HG03565 (cell line): ENCODE results near the gene PIEZO1.

Source experiments
- ATAC-seq: cut with Tn5 transposase; IDR thresholded peaks from one replicate; pipeline ENCODE4 v1.9.1; 2021; ENCODE audit warnings: mild to moderate bottlenecking, moderate library complexity; ENCODE audit not compliant: unreplicated experiment

PIEZO1 gene

DNA sequence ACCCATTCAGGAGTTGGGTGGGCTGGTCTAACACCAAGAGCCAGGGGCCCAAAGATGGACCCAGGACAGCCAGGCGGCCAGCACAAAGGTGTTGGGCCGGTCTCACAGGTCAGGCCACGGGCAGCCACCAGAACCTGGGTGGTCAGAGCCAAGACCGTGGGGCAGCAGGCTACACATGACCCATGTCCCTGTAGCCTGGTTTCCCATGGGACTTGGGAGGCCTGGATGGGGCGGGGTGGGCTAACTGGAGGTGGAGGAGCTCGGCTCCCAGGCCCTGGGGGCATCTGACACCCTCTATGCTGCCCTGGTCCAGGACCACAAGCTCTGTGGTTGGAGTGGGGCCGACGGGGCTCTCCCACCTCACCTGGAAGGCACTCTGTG, 61.5 kb downstream of the PIEZO1 start:
- ATAC-seq: no peak

DNA sequence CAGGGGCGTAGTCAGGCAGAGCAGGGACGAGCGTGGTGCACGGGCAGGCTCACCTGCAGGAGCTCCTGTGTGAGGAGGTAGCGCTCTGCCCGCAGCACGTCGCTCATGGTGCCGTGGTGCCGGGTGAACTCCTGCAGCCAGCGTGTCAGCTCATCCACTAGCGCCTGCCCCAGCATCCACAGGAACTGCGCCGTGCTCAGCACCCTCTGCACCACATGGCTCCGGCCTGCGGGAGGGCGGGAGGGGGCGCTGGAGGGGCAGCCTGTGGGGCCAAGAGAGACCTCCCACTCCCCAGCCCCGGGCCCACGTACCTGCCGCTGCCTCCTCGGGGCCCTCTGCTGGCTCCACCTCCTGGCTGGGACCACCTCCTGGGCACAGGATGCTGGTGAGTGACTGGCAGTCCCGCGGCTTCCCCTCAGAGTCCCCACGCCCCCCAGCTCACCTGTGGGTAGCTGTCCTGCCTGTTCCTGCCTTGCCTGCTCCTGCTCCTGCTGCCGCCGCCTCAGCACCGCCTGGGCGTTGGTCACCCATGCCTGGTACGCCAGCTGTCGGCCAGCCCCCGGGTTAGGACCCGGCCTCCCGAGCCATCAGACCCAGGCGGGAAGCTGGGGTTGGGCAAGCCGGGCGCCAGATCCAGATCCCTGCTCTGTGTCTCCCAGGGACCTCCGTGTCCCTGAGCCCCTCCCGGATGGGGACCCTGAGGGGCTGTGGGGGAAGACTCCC, 62.1 kb downstream of the PIEZO1 start:
- ATAC-seq: no peak

DNA sequence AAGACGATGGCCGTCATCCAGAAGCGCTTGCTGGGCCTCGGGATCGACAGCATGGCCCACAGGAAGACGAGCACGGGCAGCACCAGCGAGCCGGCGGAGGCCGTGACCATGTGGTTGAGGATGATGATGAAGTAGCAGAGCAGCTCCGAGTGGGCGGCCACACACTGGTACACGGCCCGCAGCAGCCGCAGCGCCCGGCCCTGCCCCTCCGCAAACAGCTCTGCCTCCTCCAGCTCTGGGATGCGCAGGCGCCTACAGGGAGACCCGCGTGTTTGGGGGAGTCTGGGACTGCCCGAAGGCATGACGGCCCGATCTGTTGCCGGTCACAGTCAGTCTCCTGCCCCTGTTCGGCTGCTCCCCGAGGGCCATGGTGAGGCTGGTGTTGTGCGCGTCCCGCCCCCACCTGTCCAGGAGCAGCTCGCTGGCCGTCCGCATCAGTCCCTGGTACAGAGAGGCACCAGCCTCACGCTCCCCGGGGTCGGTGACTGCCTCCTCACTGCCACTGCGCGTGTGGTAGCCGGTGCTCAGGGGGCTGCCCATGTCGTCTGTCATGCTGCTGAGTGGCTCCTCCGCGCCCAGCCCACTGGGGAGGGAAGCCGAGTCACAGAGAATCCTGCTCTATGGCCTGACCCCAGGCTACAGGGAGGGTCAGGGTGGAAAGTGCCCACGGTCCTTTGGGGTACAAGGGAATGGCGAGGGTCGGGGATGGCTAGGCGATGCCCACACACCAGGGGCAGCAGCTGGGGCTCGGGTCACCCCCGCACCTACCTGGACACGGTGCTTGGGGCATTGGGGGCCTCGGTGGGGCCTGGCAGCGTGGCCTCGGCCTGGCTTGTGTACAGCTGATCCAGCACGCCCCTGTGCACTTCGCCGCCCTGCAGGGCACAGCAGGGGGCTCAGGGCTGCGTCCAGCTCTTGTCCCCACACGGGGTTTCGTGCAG, 62.9 kb downstream of the PIEZO1 start:
- no peak for ATAC-seq

- no peak for ATAC-seq
Observed at GRCh38 chr16:88721236-88721635, 63.8 kb downstream of the PIEZO1 start.

GRCh38 chr16:88720396-88720970, 64.5 kb downstream of the PIEZO1 start:
- no peak for ATAC-seq

GRCh38 chr16:88719933-88720296, 65.1 kb downstream of the PIEZO1 start:
- no peak for ATAC-seq

GRCh38 chr16:88719267-88719932, 65.6 kb downstream of the PIEZO1 start:
- ATAC-seq: no peak

- no peak for ATAC-seq
Observed at GRCh38 chr16:88718178-88718577, 66.8 kb downstream of the PIEZO1 start.

GRCh38 chr16:88716601-88717001, 68.4 kb downstream of the PIEZO1 start:
- no peak for ATAC-seq

- no peak for ATAC-seq
Observed at GRCh38 chr16:88716201-88716600, 68.8 kb downstream of the PIEZO1 start.

- ATAC-seq: no peak
Observed at GRCh38 chr16:88715312-88716190, 69.5 kb downstream of the PIEZO1 start.

DNA sequence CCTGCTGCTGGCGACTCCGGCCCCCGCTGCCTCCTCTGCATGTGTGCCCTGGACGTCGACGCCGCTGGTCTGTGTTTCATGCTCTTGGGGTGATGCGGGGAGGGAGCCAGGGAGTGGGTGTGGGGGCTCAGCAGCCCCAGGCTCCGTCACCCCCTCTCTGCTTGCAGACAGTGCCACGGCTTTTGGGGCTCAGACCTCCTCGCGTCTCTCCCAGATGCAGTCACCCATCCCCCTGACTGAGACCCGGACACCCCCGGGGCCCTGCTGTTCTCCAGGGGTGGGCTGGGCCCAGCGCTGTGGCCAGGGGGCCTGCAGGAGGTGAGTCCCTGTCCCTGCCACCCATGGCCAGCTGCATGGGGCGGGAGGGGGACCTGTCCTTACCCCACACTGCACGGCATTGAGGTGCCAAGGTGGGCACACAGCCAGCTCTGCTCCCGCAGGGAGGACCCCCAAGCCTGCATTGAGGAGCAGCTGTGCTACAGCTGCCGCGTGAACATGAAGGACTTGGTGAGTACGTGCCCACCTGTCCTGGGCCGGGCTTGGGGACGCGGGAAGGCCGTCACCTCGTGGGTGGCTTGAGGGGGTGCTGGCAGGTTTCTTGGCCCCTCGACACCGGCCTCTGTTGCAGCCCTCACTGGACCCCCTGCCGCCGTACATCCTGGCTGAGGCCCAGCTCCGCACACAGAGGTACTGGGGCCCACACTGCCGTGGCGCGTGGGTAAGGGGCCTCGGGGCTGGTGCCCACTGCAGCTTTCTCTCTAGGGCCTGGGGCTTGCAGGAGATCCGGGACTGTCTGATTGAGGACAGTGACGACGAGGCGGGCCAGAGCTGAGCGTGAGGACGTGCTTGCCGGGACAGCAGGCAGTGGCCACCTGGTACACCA, 70.4 kb downstream of the PIEZO1 start:
- no peak for ATAC-seq

DNA sequence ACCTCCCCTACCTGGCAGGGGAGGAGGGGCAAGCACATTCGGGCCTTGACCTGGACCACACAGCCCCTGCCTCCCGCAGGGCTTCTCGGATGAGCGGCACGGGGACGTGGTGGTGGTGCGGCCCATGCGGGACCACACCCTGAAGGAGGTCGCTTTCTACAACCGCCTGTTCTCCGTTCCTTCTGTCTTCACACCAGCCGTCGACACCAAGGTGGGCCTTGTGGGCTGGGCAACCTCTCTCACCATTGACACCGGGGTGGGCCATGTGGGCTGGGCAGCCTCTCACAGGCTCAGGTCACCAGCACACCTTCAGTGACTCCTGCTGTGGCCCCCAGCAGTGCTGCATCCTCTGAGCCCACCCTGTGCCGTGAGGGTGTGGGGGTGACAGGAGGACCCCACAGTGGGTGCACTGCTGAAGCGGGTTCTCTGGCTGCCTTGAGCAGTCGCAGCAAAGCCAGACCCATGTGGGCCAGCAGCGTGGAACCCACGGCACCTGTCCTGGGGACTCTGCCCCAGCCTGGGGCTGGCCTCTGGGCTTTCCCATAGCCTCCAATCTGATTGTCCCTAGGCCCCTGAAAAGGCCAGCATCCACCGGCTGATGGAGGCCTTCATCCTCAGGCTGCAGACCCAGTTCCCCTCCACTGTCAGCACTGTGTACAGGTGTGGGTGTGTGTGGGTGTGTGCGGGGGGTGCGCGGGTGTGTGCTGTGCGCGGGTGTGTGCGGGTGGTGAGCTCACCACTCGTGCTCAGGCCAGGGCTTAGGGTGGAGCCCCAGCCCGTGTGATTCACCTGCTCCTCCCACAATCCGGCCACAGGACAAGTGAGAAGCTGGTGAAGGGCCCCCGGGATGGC, 71.2 kb downstream of the PIEZO1 start:
- no peak for ATAC-seq

DNA sequence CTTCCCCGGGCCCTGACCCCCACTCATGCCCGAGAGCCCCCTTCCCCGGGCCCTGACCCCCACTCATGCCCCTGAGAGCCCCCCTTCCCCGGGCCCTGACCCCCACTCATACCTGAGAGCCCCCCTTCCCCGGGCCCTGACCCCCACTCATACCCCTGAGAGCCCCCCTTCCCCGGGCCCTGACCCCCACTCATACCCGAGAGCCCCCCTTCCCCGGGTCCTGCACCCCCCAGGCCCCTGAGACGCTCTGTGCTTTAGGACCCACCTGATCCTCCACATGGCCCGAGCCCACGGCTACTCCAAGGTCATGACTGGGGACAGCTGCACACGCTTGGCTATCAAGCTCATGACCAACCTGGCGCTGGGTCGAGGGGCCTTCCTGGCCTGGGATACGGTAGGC, 72.0 kb downstream of the PIEZO1 start:
- no peak for ATAC-seq

DNA sequence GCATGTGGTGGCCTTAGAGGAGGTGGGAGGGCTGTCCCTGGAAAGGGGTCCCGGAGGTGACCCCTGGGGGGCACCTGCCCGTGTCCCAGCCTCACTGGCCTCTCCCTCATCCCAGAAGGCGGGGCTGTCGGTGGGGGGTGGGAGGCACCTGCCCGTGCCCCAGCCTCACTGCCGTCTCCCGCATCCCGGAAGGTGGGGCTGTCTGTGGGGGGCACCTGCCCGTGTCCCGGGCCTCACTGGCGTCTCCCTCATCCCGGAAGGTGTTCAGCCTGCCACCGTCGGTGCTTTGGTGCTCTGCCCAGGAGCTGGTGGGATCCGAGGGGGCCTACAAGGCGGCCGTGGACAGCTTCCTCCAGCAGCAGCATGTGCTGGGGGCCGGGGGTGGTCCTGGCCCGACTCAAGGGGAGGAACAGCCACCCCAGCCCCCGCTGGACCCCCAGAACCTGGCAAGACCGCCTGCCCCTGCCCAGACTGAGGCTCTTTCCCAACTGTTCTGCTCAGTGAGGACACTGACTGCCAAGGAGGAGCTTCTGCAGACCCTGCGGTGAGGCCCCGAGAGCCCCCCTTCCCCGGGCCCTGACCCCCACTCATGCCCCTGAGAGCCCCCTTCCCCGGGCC, 72.5 kb downstream of the PIEZO1 start:
- ATAC-seq: no peak

DNA sequence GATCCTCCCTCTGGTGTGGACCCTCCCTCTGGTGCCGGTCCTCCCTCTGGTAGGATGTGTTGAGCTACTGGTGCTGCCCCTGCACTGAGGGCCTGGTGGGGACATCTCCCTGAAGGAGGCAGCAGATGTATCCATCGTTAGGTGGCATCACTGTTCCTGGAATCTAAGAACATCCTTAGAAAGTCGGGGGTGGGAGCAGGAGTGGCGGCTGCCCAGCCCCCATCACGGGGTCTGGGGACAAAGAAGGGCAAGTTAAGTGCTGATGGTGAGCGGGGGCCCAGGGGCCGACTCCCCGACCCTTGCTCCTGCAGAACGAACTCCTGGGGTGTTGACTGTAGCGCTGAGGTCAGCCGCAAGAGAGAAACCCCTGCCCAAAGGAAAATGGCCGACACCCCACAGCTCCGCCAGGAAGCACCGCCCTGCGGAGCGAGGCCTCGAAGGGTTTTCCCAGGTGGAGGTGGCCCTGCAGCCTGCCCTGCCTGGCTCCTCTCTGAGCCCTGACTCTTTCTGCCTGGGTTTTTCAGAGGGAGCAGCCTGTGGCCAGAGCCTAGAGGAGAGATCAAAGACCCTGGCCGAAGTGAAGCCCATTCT, 73.2 kb downstream of the PIEZO1 start:
- no peak for ATAC-seq

DNA sequence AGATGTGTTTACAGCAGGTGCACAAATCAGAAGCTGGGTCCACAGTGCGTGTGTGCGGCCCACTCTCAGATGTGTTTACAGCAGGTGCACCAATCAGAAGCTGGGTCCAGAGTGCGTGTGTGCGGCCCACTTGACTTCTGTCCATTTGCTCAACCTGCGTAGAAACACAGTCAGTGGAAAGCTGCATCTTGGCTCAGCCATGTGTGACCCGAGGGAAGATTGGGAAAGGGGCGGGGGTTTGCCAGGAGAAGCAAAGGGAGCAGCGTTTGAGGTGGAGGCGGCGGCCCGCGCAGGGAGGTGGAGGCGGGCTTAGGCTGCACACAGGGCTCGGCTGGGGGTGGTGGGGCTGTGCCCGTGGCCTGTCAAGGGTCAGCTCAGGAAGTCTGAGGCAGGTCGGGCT, 74.5 kb downstream of the PIEZO1 start:
- no peak for ATAC-seq
